ENCODE data around the gene SMOC1.

DNA sequence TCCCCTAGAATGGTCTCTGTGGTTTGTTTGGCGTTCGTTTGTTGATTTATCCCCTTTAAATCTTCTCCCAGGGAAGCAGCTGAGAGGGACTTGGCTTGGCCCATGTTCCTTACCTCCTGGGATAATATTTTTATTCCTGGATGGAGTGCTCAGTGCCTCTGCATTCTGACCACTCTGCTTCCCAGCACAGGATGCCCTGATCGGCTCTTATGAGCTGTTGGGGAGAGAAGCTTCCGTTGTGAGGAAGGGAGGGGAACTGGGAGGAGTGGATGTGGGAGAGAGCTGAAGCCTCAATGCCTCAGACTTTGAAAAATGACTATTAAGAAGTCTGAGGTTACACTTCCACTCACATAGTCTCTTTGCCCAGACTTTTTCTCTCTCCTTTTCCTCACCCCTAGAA, 114.8 kb downstream of the SMOC1 start:
- TF ChIP-seq EZH2 (IDR thresholded peaks at IDR 0.05; ENCODE audit: insufficient read depth, poor library complexity, severe bottlenecking) (no peak), EZH2phosphoT487 (IDR thresholded peaks at IDR 0.05; ENCODE audit: insufficient read depth, low read depth) (no peak)

All from GM23248 (cell line).